HG02763 (cell line): ENCODE measurements around the gene HLA-DQA1.
"Not testable (repeated sequence)": the region's sequence is repeated elsewhere in the genome, so short reads cannot be mapped to it uniquely, and the experiment has no call there.

Source experiments
- ATAC-seq: cut with Tn5 transposase; IDR thresholded peaks from one replicate; pipeline ENCODE4 v1.9.1; 2021; ENCODE audit warnings: mild to moderate bottlenecking, moderate library complexity; ENCODE audit not compliant: unreplicated experiment

HLA-DQA1 gene

GRCh38 chr6:32657819-32658218 lies 20.6 kb downstream of the HLA-DQA1 start:
- not testable (repeated sequence) for ATAC-seq

GRCh38 chr6:32658268-32658897 lies 21.2 kb downstream of the HLA-DQA1 start:
- ATAC-seq: no peak

GRCh38 chr6:32659856-32660595 lies 22.8 kb downstream of the HLA-DQA1 start:
- ATAC-seq: peak; percentile 54

- no peak for ATAC-seq
Measured at GRCh38 chr6:32662099-32662498, 24.9 kb downstream of the HLA-DQA1 start.

- no peak for ATAC-seq
Measured at GRCh38 chr6:32662836-32663235, 25.6 kb downstream of the HLA-DQA1 start.

- no peak for ATAC-seq
Measured at GRCh38 chr6:32664354-32664753, 27.1 kb downstream of the HLA-DQA1 start.

GRCh38 chr6:32664827-32665362 lies 27.7 kb downstream of the HLA-DQA1 start:
- no peak for ATAC-seq

GRCh38 chr6:32665661-32666060 lies 28.5 kb downstream of the HLA-DQA1 start:
- ATAC-seq: no peak

GRCh38 chr6:32666420-32667300 lies 29.5 kb downstream of the HLA-DQA1 start, which contains the start of gene HLA-DQB1:
HLA-DQB1 (minus strand) TSS chr6:32666657; CDS start chr6:32666607, 50 bp downstream.
- peak; percentile 58 for ATAC-seq

- peak; percentile 55 for ATAC-seq
Measured at GRCh38 chr6:32668226-32668747, 31.1 kb downstream of the HLA-DQA1 start.

GRCh38 chr6:32669240-32669639 lies 32.0 kb downstream of the HLA-DQA1 start:
- ATAC-seq: no peak

GRCh38 chr6:32669893-32670292 lies 32.7 kb downstream of the HLA-DQA1 start:
- ATAC-seq: no peak

GRCh38 chr6:32671908-32672307 lies 34.7 kb downstream of the HLA-DQA1 start:
- ATAC-seq: not testable (repeated sequence)

GRCh38 chr6:32674123-32674522 lies 36.9 kb downstream of the HLA-DQA1 start:
- not testable (repeated sequence) for ATAC-seq

- ATAC-seq: no peak
Measured at GRCh38 chr6:32679492-32679891, 42.3 kb downstream of the HLA-DQA1 start.

- ATAC-seq: no peak
Measured at GRCh38 chr6:32680055-32680454, 42.8 kb downstream of the HLA-DQA1 start.

GRCh38 chr6:32684246-32684645 lies 47.0 kb downstream of the HLA-DQA1 start:
- no peak for ATAC-seq

- peak; percentile 77 for ATAC-seq
Measured at GRCh38 chr6:32685603-32686002, 48.4 kb downstream of the HLA-DQA1 start.

- no peak for ATAC-seq
Measured at GRCh38 chr6:32689531-32690501, 52.6 kb downstream of the HLA-DQA1 start.

- ATAC-seq: no peak
Measured at GRCh38 chr6:32692019-32692418, 54.8 kb downstream of the HLA-DQA1 start.
